ENCODE data around the gene MSL1.
A peak's percentile ranks its signal among the peaks of the same experiment; 100 is the strongest.

The MSL1 gene

DNA sequence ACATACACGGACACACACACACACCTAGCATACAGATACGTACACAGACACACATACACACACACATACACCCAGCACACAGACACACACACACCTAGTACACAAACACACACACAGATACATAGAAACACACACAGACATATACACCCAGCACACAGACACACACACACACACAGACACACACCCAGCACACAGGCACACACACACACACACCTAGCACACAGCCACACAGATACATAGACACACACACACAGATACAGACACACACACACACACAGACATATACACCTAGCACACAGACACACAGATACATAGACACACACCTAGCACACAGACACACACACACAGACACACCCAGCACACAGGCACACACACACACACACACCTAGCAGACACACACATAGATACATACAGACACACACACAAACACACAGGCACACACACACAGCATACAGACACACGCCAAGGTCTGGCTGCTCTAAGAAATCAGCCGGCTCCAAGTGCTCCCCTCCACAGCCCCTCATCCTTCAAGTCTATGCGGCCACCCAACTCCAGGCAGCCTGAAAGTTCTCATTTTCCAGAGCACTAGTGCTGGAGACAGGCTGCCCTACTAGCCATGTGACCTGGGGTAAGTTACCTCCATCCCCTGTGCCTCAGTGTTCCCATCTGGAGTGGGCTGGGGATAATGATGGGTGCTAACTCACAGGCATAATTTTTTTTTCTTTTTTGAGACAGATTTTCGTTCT, 34.5 kb upstream of the MSL1 start:
- peaks cover 3% of the 10 kb centered on the region for H3K4me1 Mint-ChIP-seq (ENCODE audit: low read depth)
- no peaks in the 10 kb centered on the region for H3K9me3 Mint-ChIP-seq (ENCODE audit: low read depth)
- H3K36me3 Mint-ChIP-seq, result peaks cover 5% of the 10 kb centered on the region
- H3K27me3 Mint-ChIP-seq, result no peaks in the 10 kb centered on the region
- no peak overlapping the region for H3K27ac Mint-ChIP-seq
- H3K4me3 Mint-ChIP-seq, result no peak overlapping the region

DNA sequence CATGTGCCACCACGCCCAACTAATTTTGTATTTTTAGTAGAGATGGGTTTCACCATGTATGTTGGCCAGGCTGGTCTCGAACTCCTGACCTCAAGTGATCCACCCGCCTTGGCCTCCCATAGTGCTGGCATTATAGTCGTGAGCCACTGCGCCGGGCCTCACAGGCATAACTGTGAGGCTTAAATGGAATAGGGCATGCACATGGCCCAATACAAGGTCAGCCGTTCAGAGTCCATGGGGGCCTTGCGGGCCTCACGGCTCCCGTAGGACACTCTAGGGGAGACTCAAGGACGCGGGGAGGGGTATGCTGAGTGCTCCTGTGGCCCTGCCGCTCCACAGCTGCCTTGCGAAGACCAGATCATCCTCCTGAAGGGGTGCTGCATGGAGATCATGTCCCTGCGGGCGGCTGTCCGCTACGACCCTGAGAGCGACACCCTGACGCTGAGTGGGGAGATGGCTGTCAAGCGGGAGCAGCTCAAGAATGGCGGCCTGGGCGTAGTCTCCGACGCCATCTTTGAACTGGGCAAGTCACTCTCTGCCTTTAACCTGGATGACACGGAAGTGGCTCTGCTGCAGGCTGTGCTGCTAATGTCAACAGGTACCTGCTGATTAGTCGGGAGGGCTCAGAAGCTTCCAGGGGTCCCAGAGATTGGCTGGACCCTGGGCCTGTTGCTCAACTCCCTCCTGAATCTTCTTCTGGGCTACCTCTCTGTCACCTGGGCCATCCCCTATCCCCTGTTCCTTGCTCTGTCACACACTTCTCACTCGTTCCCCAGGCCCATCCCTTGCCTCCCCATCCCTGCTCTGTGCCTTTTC, 33.7 kb upstream of the MSL1 start:
- no peak overlapping the region for H3K4me3 Mint-ChIP-seq
- H3K4me1 Mint-ChIP-seq (ENCODE audit: low read depth), result peaks cover 3% of the 10 kb centered on the region
- no peaks in the 10 kb centered on the region for H3K9me3 Mint-ChIP-seq (ENCODE audit: low read depth)
- H3K27ac Mint-ChIP-seq, result no peak overlapping the region
- no peaks in the 10 kb centered on the region for H3K27me3 Mint-ChIP-seq
- H3K36me3 Mint-ChIP-seq, result peaks cover 5% of the 10 kb centered on the region

DNA sequence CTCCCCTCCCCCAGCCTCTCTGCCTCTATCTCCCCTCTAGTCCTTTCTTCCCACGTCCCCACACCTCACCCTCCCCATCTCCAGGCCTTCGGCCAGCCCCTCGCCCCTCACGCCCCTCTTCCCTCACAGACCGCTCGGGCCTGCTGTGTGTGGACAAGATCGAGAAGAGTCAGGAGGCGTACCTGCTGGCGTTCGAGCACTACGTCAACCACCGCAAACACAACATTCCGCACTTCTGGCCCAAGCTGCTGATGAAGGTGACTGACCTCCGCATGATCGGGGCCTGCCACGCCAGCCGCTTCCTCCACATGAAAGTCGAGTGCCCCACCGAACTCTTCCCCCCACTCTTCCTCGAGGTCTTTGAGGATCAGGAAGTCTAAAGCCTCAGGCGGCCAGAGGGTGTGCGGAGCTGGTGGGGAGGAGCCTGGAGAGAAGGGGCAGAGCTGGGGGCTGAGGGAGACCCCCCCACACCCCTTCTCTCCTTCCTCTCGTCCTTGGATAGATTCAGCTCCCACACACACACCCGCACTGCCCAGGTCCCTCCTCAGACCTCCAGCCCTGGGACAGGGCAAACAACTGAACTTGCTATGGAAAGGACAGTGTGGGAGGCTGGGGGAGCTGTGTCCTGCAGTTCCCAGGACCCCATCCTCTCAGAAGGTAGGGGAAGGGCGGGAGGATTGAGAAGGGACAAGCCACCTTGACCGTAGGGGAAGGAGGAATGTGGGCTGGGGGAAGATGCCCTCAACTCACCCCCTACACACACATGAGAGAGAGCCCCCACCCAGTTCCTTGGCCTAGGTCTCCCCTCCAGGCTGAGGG, 32.5 kb upstream of the MSL1 start:
- H3K27ac Mint-ChIP-seq, result no peak overlapping the region
- H3K4me1 Mint-ChIP-seq (ENCODE audit: low read depth), result peaks cover 13% of the 10 kb centered on the region
- H3K4me3 Mint-ChIP-seq, result no peak overlapping the region
- peaks cover 8% of the 10 kb centered on the region for H3K36me3 Mint-ChIP-seq
- no peaks in the 10 kb centered on the region for H3K27me3 Mint-ChIP-seq
- no peaks in the 10 kb centered on the region for H3K9me3 Mint-ChIP-seq (ENCODE audit: low read depth)

DNA sequence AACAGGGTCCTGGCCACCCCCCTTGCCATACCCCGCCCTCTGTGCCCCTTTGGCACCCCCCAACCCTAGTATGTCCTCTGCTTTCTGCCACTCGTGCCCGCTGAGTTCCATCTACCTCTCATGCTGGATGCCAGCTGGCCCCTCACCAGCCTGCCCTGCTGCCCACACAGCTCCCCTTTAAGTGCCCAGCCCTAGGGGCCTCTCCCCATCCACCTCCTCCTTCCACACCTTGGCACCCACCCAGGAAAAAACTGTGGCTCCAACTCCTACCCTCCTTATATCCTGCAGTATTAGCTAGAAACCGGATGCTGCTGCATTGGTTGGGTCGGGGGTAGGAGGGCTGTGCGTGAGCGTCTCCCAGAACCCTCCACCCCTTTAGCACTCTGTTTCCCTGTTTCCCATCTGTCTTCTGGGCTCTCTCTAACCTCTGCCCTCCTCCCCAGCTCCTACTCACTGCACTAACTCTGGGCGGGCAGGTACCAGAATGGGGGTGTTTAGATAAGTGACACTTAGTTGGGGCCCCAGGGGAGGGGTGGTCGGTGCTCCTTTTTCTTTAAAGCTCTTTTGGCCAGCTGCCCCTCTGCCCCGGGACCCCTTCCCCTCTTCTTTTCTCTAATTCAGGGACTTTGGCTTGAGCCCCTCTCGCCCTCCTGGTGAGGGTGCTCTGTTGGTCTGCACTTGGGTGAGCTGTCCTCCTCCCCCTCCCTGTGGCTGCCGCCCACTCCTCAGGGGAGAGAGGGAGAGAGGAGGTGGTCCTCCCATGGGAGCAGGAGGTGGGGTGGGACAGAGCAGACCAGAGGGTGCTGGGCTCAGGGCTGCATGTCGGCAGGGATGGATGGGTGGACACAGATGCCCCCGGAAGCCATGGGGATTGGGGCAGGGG, 31.3 kb upstream of the MSL1 start:
- H3K27ac Mint-ChIP-seq, result no peak overlapping the region
- peaks cover 21% of the 10 kb centered on the region for H3K4me1 Mint-ChIP-seq (ENCODE audit: low read depth)
- H3K4me3 Mint-ChIP-seq, result no peak overlapping the region
- H3K9me3 Mint-ChIP-seq (ENCODE audit: low read depth), result no peaks in the 10 kb centered on the region
- H3K36me3 Mint-ChIP-seq, result peaks cover 8% of the 10 kb centered on the region
- no peaks in the 10 kb centered on the region for H3K27me3 Mint-ChIP-seq

DNA sequence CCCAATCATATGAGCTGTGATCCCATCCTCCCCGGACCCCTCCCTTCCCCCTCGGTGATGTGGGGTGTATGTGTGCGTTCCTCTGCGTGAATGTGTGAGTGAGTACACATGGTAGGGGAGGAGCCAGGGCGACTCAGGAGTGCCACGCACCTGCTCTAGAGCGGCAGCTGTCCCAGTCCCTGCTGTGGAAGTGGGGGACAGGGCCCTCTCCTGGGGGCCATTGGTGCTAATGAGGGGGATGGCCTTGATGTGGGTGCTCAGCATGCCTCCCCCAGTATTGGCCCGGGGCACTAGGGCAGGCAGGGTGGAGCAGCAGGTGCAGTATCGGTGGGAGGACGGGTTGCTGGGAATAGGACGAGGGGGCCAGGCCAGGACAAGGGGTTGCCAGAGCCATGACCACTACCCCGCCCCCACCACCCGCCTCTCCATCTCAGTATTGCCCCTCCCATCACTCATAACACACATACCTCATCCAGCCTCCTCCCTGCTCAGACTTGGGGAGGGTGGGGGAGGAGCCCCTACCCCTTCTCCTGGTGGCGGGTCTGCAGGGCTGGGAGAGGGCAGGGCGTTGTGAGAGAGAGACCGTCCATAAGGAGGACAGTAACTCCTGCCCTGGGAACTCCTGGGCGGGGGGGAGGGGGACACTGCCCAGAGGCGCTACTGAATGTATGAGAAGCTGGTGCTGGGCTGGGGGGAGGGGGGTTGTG, 29.9 kb upstream of the MSL1 start:
- Mint-ChIP-seq H3K4me1 (ENCODE audit: low read depth) (peaks cover 32% of the 10 kb centered on the region), H3K27ac (no peak overlapping the region), H3K27me3 (no peaks in the 10 kb centered on the region), H3K4me3 (no peak overlapping the region), H3K36me3 (peaks cover 11% of the 10 kb centered on the region), H3K9me3 (ENCODE audit: low read depth) (no peaks in the 10 kb centered on the region)

DNA sequence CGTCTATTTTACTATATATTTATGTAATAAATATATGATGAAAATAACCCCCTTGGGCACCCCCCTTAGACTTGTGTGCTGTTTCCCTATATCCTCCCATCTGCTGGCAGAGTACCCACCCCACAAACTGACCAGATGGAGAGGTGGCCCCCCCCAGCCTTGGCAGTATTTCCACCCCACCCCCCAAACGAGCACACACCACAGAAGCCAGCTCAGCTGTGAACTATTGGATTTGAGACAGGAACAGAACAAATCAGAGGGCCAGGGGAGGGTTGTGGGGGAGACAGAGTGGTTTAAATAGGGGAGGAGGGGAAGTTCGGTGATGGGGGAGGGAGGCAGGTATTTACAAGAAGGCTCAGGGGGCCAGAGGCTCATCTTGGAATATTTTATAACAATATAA, 29.2 kb upstream of the MSL1 start:
- peaks cover 7% of the 10 kb centered on the region for H3K36me3 Mint-ChIP-seq
- H3K9me3 Mint-ChIP-seq (ENCODE audit: low read depth), result no peaks in the 10 kb centered on the region
- H3K27me3 Mint-ChIP-seq, result no peaks in the 10 kb centered on the region
- H3K27ac Mint-ChIP-seq, result no peak overlapping the region
- peaks cover 39% of the 10 kb centered on the region for H3K4me1 Mint-ChIP-seq (ENCODE audit: low read depth)
- no peak overlapping the region for H3K4me3 Mint-ChIP-seq

DNA sequence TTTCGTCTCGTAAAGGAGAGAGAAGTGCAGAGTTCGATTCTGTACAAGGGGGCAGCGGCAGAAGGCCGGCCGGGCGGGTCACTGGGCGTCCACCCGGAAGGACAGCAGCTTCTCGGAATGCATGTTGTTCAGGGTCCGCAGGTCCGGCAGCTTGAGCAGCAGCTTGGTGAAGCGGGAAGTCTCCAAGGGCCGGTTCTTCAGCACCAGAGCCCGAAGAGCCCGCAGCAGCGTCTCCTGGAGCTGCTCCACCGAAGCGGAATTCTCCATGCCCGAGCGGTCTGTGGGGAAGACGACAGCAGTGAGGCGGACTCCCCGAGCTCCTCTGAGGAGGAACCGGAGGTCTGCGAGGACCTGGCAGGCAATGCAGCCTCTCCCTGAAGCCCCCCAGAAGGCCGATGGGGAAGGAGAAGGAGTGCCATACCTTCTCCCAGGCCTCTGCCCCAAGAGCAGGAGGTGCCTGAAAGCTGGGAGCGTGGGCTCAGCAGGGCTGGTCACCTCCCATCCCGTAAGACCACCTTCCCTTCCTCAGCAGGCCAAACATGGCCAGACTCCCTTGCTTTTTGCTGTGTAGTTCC, 28.7 kb upstream of the MSL1 start:
- no peaks in the 10 kb centered on the region for H3K27me3 Mint-ChIP-seq
- peaks cover 8% of the 10 kb centered on the region for H3K36me3 Mint-ChIP-seq
- no peak overlapping the region for H3K27ac Mint-ChIP-seq
- no peaks in the 10 kb centered on the region for H3K9me3 Mint-ChIP-seq (ENCODE audit: low read depth)
- H3K4me1 Mint-ChIP-seq (ENCODE audit: low read depth), result peaks cover 44% of the 10 kb centered on the region
- no peak overlapping the region for H3K4me3 Mint-ChIP-seq

DNA sequence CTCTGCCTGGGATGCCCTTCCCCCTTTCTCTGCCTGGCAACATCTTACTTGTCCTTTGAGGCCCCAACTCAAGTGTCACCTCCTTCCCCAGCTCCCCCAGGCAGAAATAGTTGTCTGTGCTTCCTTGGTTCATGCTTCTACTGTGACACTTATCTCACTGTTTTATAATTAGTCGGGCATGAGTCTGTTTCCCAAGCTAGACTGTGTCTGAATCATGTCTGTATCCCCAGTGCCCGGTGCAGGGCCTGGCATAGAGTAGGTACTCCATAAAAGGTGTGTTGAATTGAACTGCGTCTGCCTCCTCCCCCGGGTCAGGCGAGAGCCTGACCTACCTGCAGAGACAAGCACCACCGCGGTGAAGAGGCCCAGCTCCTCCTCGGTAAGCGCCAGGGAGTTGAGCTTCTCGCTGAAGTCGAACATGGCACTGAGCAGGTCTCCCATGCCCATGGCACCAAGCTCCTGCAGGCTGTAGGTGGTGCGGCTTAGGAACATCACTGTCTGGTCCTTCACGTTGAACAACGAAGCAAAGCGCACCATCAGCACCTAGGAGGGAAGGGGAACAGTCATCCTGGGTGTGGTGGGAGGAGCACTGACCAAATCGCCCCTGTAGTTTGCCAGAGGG, 28.1 kb upstream of the MSL1 start:
- peak overlapping the region; percentile 5 for H3K27ac Mint-ChIP-seq
- H3K4me3 Mint-ChIP-seq, result no peak overlapping the region
- no peaks in the 10 kb centered on the region for H3K9me3 Mint-ChIP-seq (ENCODE audit: low read depth)
- H3K27me3 Mint-ChIP-seq, result no peaks in the 10 kb centered on the region
- H3K36me3 Mint-ChIP-seq, result peaks cover 11% of the 10 kb centered on the region
- H3K4me1 Mint-ChIP-seq (ENCODE audit: low read depth), result peaks cover 50% of the 10 kb centered on the region

DNA sequence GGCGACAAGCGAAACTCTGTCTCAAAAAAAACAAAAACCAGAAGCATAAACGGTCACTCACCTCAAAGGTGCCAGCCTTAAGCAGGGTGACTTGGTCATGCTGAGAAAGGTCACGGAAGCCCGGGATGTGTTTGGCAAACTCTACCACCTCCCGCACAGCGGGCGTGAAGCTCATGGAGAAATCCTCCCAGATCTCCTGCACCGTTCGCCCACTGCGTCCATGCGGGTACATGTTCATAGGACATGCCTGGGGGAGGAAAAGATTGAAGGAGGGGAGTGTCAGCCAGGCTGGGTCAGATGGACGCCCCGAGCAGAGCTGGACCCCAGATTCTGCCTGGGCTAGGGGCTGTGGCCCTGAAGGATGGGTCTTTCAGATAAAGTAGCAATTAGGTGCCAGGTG, 26.9 kb upstream of the MSL1 start:
- no peaks in the 10 kb centered on the region for H3K9me3 Mint-ChIP-seq (ENCODE audit: low read depth)
- peaks cover 11% of the 10 kb centered on the region for H3K36me3 Mint-ChIP-seq
- peak overlapping the region; percentile 34 for H3K27ac Mint-ChIP-seq
- peaks cover 55% of the 10 kb centered on the region for H3K4me1 Mint-ChIP-seq (ENCODE audit: low read depth)
- no peaks in the 10 kb centered on the region for H3K27me3 Mint-ChIP-seq
- peak overlapping the region; percentile 7 for H3K4me3 Mint-ChIP-seq

DNA sequence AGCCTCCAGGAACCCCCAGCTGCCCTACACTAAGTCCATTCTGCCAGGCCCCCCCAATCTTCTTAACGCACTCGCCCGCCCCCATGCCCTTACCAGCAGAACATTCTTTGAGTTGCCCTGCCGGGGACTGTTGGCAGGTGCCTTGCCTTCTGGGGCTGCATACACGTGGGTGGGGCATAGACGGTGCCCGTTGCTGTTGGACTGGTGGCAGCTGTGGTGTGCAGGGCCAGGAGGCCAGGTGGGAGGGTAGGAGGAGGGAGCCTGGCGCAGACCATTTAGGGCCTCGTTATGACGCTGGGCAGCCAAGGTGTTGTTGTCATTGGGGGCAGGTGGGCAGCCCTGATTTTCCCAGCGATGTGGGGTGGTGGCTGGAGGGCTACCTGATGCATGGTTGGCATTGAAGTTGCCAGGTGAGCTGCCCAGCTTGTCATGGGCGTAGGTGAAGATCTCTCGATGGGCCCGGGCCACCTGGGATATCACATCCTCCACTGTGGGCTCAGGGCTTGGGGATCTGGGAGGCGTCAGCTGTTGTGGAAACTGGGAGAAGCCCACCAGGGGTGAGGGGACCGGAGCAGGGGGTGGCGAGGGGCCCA, 26.3 kb upstream of the MSL1 start:
- Mint-ChIP-seq H3K4me1 (ENCODE audit: low read depth) (peaks cover 60% of the 10 kb centered on the region), H3K9me3 (ENCODE audit: low read depth) (no peaks in the 10 kb centered on the region), H3K27ac (peak overlapping the region; percentile 95), H3K27me3 (no peaks in the 10 kb centered on the region), H3K36me3 (peaks cover 11% of the 10 kb centered on the region), H3K4me3 (peak overlapping the region; percentile 95)

DNA sequence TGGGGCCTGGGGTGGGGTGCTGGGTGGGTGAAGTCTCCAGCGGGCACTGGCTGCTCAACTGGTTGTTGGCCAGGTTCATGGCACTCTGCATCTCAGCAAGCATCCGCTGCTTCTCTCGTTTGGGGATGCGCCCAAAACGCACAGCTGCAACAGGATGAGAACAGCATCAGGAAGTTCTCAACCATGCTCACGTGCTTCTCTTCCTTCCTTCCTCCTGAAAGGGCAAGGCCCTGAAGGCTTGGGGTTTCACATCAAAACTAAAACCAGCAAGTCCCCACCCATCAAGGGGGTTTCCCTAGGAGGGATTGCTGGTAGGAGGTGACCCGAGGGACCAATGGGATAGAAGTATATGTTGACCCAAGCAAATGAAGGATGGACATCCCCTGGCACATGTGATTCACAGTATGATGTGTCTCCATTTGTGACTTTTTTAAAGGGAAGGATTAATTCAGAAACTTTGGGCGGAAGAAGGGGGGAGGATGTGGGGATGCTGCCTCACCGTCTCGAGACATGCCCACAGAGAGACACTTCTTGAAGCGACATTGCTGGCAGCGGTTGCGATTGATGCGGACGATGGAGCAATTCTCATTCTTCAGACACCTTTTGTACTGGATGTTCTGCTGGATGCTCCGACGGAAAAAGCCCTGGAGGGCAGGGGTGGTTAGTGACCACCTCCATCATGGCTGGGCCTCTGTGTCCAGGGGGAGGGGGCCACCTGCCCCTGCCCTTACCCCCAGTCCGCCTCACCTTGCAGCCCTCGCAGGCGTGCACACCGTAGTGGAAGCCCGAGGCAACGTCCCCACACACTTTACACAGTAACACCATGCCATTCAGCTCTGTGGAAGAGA, 25.6 kb upstream of the MSL1 start:
- no peaks in the 10 kb centered on the region for H3K9me3 Mint-ChIP-seq (ENCODE audit: low read depth)
- peak overlapping the region; percentile 95 for H3K27ac Mint-ChIP-seq
- H3K4me3 Mint-ChIP-seq, result peak overlapping the region; percentile 95
- peaks cover 11% of the 10 kb centered on the region for H3K36me3 Mint-ChIP-seq
- no peaks in the 10 kb centered on the region for H3K27me3 Mint-ChIP-seq
- peaks cover 67% of the 10 kb centered on the region for H3K4me1 Mint-ChIP-seq (ENCODE audit: low read depth)

DNA sequence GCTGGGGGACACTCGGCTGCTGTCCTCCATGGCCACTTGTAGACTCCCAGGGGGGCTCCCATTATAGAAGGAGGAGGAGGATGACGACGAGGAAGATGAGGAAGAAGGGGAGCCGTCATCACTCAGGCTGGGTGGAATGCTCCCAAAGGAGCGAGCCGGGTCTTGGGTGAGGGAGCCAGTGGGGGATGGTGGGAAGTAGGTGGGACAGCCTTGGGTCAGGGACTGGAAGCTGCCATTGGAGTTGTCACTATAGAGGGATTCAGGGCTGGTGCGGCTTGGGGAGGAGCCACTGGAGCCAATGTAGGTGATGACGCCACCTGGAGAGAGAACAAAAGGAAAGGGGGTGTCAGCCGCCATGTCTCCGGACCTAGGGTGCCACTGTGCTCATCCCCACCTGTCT, 24.7 kb upstream of the MSL1 start:
- peaks cover 11% of the 10 kb centered on the region for H3K36me3 Mint-ChIP-seq
- H3K4me1 Mint-ChIP-seq (ENCODE audit: low read depth), result peaks cover 75% of the 10 kb centered on the region
- H3K27me3 Mint-ChIP-seq, result no peaks in the 10 kb centered on the region
- no peaks in the 10 kb centered on the region for H3K9me3 Mint-ChIP-seq (ENCODE audit: low read depth)
- H3K4me3 Mint-ChIP-seq, result peak overlapping the region; percentile 95
- H3K27ac Mint-ChIP-seq, result peak overlapping the region; percentile 95

All from activated naive CD8-positive, alpha-beta T cell (primary cell).